Trophoblast cell (in vitro differentiated cells and primary cell): Measurements from ENCODE around the gene FAM3D.

ENCODE experiments used
- DNase-seq, 2 donors: peaks; one replicate each; pipeline ENCODE4 v3.0.0-alpha.2; 2016
- H2AFZ ChIP-seq: 2 replicates; pipeline ENCODE4 v1.6.1; 2013; ENCODE audit warnings: low read length, moderate library complexity, mild to moderate bottlenecking; ENCODE audit not compliant: insufficient read depth, poor library complexity
- H2AK5ac ChIP-seq: 2 replicates; pipeline ENCODE4 v1.6.1; 2013; ENCODE audit warnings: mild to moderate bottlenecking, low read length
- H2BK120ac ChIP-seq: 2 replicates; pipeline ENCODE4 v1.6.1; 2013; ENCODE audit warnings: low read length, mild to moderate bottlenecking, moderate library complexity; ENCODE audit not compliant: insufficient read depth, poor library complexity
- H2BK12ac ChIP-seq: 2 replicates; pipeline ENCODE4 v1.6.1; 2013; ENCODE audit warnings: mild to moderate bottlenecking, low read length, moderate library complexity
- H2BK5ac ChIP-seq: 2 replicates; pipeline ENCODE4 v1.6.1; 2013; ENCODE audit warnings: low read length, low read depth, moderate library complexity, mild to moderate bottlenecking; ENCODE audit not compliant: poor library complexity
- H3K14ac ChIP-seq: 2 replicates; pipeline ENCODE4 v1.6.1; 2013; ENCODE audit warnings: mild to moderate bottlenecking, low read length
- H3K18ac ChIP-seq: 2 replicates; pipeline ENCODE4 v1.6.1; 2013; ENCODE audit warnings: mild to moderate bottlenecking, low read length
- H3K23ac ChIP-seq: 2 replicates; pipeline ENCODE4 v1.6.1; 2013; ENCODE audit warnings: low read length
- H3K27ac ChIP-seq: 2 replicates; pipeline ENCODE4 v1.5.1; 2013; ENCODE audit warnings: low read depth, mild to moderate bottlenecking, inconsistent platforms, low read length, moderate library complexity
- H3K27me3 ChIP-seq: 2 replicates; pipeline ENCODE4 v1.6.1; 2013; ENCODE audit warnings: inconsistent platforms, mild to moderate bottlenecking, low read length, moderate library complexity; ENCODE audit not compliant: insufficient read depth
- H3K36me3 ChIP-seq, 2 experiments: 1 replicate in 1 of 2; 2 replicates in 1 of 2; pipeline ENCODE4 v1.6.1; 2013; ENCODE audit warnings: low read length in 2 of 2, mild to moderate bottlenecking in 2 of 2, moderate library complexity in 1 of 2; ENCODE audit not compliant: insufficient read depth in 2 of 2, control insufficient read depth in 1 of 2
- H3K4ac ChIP-seq: 2 replicates; pipeline ENCODE4 v1.6.1; 2013; ENCODE audit warnings: low read depth, mild to moderate bottlenecking, low read length, moderate library complexity
- H3K4me1 ChIP-seq, 2 experiments: 1 replicate in 1 of 2; 2 replicates in 1 of 2; pipeline ENCODE4 v1.6.1; 2013; ENCODE audit warnings: low read length in 2 of 2, mild to moderate bottlenecking in 2 of 2, moderate library complexity in 1 of 2; ENCODE audit not compliant: insufficient read depth in 2 of 2, control insufficient read depth in 1 of 2
- H3K4me2 ChIP-seq: 2 replicates; pipeline ENCODE4 v1.6.1; 2013; ENCODE audit warnings: inconsistent platforms, mild to moderate bottlenecking, low read length, moderate library complexity
- H3K4me3 ChIP-seq: 2 replicates; pipeline ENCODE4 v1.5.1; 2013; ENCODE audit warnings: mild to moderate bottlenecking, low read depth, low read length, inconsistent platforms
- H3K79me1 ChIP-seq: one replicate; pipeline ENCODE4 v1.6.1; 2013; ENCODE audit warnings: low read length
- H3K79me2 ChIP-seq: 2 replicates; pipeline ENCODE4 v1.6.1; 2013; ENCODE audit warnings: low read length, mild to moderate bottlenecking; ENCODE audit not compliant: control insufficient read depth, insufficient read depth, poor library complexity
- H3K9ac ChIP-seq: 2 replicates; pipeline ENCODE4 v1.6.1; 2013; ENCODE audit warnings: mild to moderate bottlenecking, low read length
- H3K9me3 ChIP-seq: 2 replicates; pipeline ENCODE4 v1.6.1; 2013; ENCODE audit warnings: low read depth, mild to moderate bottlenecking, control low read depth, inconsistent platforms, low read length; ENCODE audit not compliant: insufficient read depth
- H4K12ac ChIP-seq: 2 replicates; pipeline ENCODE4 v1.6.1; 2013; ENCODE audit warnings: low read depth, mild to moderate bottlenecking, low read length, moderate library complexity
- H4K8ac ChIP-seq: 2 replicates; pipeline ENCODE4 v1.6.1; 2013; ENCODE audit warnings: low read depth, mild to moderate bottlenecking, low read length, moderate library complexity
- H4K91ac ChIP-seq: one replicate; pipeline ENCODE4 v1.6.1; 2013; ENCODE audit warnings: low read depth, mild to moderate bottlenecking, low read length, moderate library complexity
- WGBS: extraction: QIAGEN DNeasy Blood & Tissue Kit; methylation state at CpG from one replicate; pipeline ENCODE4 v1.1.7; 2013; ENCODE audit warnings: missing lambda C conversion rate; ENCODE audit not compliant: insufficient read length, insufficient coverage; ENCODE audit errors: extremely low coverage; 5-methylcytosine and 5-hydroxymethylcytosine counted together

The FAM3D gene

GRCh38 chr3:58638591-58638990, 28.0 kb downstream of the FAM3D start:
- no peak overlapping the region for H3K14ac ChIP-seq
- no peak overlapping the region for H2BK5ac ChIP-seq
- no peak overlapping the region for H3K4me3 ChIP-seq
- DNase-seq: no peak
- no peak overlapping the region for H3K4ac ChIP-seq
- H3K18ac ChIP-seq: no peak overlapping the region
- no peak overlapping the region for H2BK120ac ChIP-seq
- H4K8ac ChIP-seq: no peak overlapping the region
- no peaks in the 10 kb centered on the region for H3K79me1 ChIP-seq
- no CpG with 5 or more reads among the region's 6 CpGs for WGBS
- H3K27me3 ChIP-seq: no peaks in the 10 kb centered on the region
- peaks cover 5% of the 10 kb centered on the region in 2 experiments for H3K4me1 ChIP-seq
- no peak overlapping the region for H4K91ac ChIP-seq
- H2BK12ac ChIP-seq: no peak overlapping the region
- no peaks in the 10 kb centered on the region for H3K9me3 ChIP-seq
- no peak overlapping the region for H2AFZ ChIP-seq
- no peak overlapping the region for H2AK5ac ChIP-seq
- no peaks in the 10 kb centered on the region for H3K36me3 ChIP-seq
- no peak overlapping the region for H3K27ac ChIP-seq
- no peak overlapping the region for H3K9ac ChIP-seq
- H3K23ac ChIP-seq: no peak overlapping the region
- H3K4me2 ChIP-seq: no peak overlapping the region
- H4K12ac ChIP-seq: no peak overlapping the region
- H3K79me2 ChIP-seq: no peaks in the 10 kb centered on the region

GRCh38 chr3:58637509-58637908, 29.1 kb downstream of the FAM3D start:
- H3K4me1 ChIP-seq: peaks cover 5% of the 10 kb centered on the region in 2 experiments
- no peak overlapping the region for H4K12ac ChIP-seq
- H2BK5ac ChIP-seq: no peak overlapping the region
- no peak overlapping the region for H3K4ac ChIP-seq
- H4K8ac ChIP-seq: no peak overlapping the region
- no peak overlapping the region for H2BK120ac ChIP-seq
- no peak overlapping the region for H3K4me2 ChIP-seq
- H2AK5ac ChIP-seq: no peak overlapping the region
- H4K91ac ChIP-seq: no peak overlapping the region
- no peak overlapping the region for H3K14ac ChIP-seq
- H3K27me3 ChIP-seq: no peaks in the 10 kb centered on the region
- H3K18ac ChIP-seq: no peak overlapping the region
- no peak overlapping the region for H3K4me3 ChIP-seq
- H3K36me3 ChIP-seq: no peaks in the 10 kb centered on the region
- H3K9ac ChIP-seq: no peak overlapping the region
- no peaks in the 10 kb centered on the region for H3K79me1 ChIP-seq
- no peaks in the 10 kb centered on the region for H3K79me2 ChIP-seq
- no peak overlapping the region for H3K23ac ChIP-seq
- DNase-seq: no peak
- H2AFZ ChIP-seq: no peak overlapping the region
- WGBS: no CpG with 5 or more reads among the region's 5 CpGs
- H3K27ac ChIP-seq: no peak overlapping the region
- H2BK12ac ChIP-seq: no peak overlapping the region
- no peaks in the 10 kb centered on the region for H3K9me3 ChIP-seq

GRCh38 chr3:58635371-58636285, 30.9 kb downstream of the FAM3D start:
- Histone ChIP-seq H4K8ac (no peak overlapping the region), H3K27me3 (no peaks in the 10 kb centered on the region), H3K23ac (no peak overlapping the region), H2BK5ac (no peak overlapping the region), H2AK5ac (no peak overlapping the region), H3K14ac (no peak overlapping the region), H2BK12ac (no peak overlapping the region), H3K4me1 (peaks cover 3 to 5% of the 10 kb centered on the region in 2 experiments), H2BK120ac (no peak overlapping the region), H4K12ac (no peak overlapping the region), H3K9ac (no peak overlapping the region), H3K79me1 (no peaks in the 10 kb centered on the region), H3K79me2 (no peaks in the 10 kb centered on the region), H4K91ac (no peak overlapping the region), H3K4ac (no peak overlapping the region), H3K27ac (no peak overlapping the region), H3K36me3 (no peaks in the 10 kb centered on the region), H2AFZ (no peak overlapping the region), H3K9me3 (no peaks in the 10 kb centered on the region), H3K18ac (no peak overlapping the region), H3K4me3 (no peak overlapping the region), H3K4me2 (no peak overlapping the region)
- no peak for DNase-seq
- no CpG with 5 or more reads among the region's 24 CpGs for WGBS

- Histone ChIP-seq H3K18ac (no peak overlapping the region), H2BK120ac (no peak overlapping the region), H3K27ac (no peak overlapping the region), H3K36me3 (no peaks in the 10 kb centered on the region), H4K91ac (no peak overlapping the region), H3K27me3 (no peaks in the 10 kb centered on the region), H2BK12ac (no peak overlapping the region), H4K8ac (no peak overlapping the region), H3K9ac (no peak overlapping the region), H3K9me3 (no peaks in the 10 kb centered on the region), H3K23ac (no peak overlapping the region), H3K79me2 (no peaks in the 10 kb centered on the region), H2AFZ (no peak overlapping the region), H3K4me2 (no peak overlapping the region), H3K4me1 (no peaks in the 10 kb centered on the region), H2AK5ac (no peak overlapping the region), H3K14ac (no peak overlapping the region), H3K4me3 (no peak overlapping the region), H4K12ac (no peak overlapping the region), H2BK5ac (no peak overlapping the region), H3K4ac (no peak overlapping the region), H3K79me1 (no peaks in the 10 kb centered on the region)
- no peak for DNase-seq
- WGBS: no CpG with 5 or more reads among the region's 8 CpGs
These were observed 33.3 kb downstream of the FAM3D start for GRCh38 chr3:58633157-58633865.
